ENCODE data around the gene NOL4L. TPM values are rescaled to one million over a fixed set of nuclear protein-coding genes. Genes with fewer than 3 reads are reported as not detected.
A peak's percentile ranks its signal among the peaks of the same experiment; 100 is the strongest.

NOL4L gene
- total RNA-seq, 2 donors from 2014 or later: 60.9 to 62.9 TPM

GRCh38 chr20:32446301-32447100 is 138.6 kb downstream of the NOL4L start:
- H3K4me1 Mint-ChIP-seq: peaks cover 32% of the 10 kb centered on the region
- H3K36me3 Mint-ChIP-seq (ENCODE audit: low read depth): peaks cover 3% of the 10 kb centered on the region
- no peaks in the 10 kb centered on the region for H3K27me3 Mint-ChIP-seq
- ATAC-seq (no peak), DNase-seq (no peak)
- H3K4me3 Mint-ChIP-seq: no peak overlapping the region
- H3K27ac Mint-ChIP-seq: peak overlapping the region; percentile 68
- no peaks in the 10 kb centered on the region for H3K9me3 ChIP-seq (ENCODE audit: control insufficient read depth, low read length, poor library complexity, severe bottlenecking)

- ATAC-seq: peak; percentile 68
- DNase-seq: no peak
- Mint-ChIP-seq H3K4me3 (peak overlapping the region; percentile 66), H3K27ac (peak overlapping the region; percentile 93), H3K27me3 (no peaks in the 10 kb centered on the region), H3K4me1 (peaks cover 33% of the 10 kb centered on the region), H3K36me3 (ENCODE audit: low read depth) (peaks cover 3% of the 10 kb centered on the region)
- no peaks in the 10 kb centered on the region for H3K9me3 ChIP-seq (ENCODE audit: control insufficient read depth, low read length, poor library complexity, severe bottlenecking)
Measured at GRCh38 chr20:32445539-32446273, 139.4 kb downstream of the NOL4L start.

DNA sequence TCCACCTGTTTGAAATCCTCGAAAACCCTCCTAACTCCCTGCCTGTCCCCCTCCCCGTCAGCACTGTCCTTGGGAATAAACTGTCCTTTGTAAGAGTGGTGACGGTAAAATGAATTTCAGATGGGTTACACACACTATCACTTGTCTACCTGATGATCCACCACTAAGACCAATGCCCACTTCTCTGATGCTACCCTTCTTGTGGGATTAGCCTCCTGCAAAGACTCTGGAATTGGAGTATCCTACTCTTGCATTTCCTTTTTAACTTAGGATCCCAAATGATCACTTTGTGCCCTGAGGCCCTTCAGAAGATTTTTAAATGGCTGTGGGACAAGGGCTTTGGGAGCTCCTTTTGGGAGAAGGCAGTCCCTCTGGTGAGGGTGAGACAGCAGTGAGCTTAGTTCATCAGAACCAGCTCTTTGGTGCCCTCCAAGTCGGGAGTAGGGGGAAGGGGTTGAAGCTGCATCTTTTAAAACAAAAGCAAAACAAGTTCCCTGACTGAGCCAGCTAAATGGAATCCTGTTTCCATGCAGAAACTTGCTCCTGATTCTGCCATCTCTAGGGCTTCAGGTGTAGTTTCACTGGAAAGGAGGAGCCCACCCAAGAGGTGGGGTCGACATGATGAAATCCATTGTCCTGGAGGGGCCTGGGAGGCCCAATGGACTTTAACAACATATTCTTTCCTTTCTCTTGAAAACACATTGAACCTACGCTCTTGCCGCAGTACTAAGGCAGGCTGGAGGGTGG is 140.5 kb downstream of the NOL4L start:
- Mint-ChIP-seq H3K27ac (peak overlapping the region; percentile 93), H3K4me3 (no peak overlapping the region), H3K36me3 (ENCODE audit: low read depth) (peaks cover 3% of the 10 kb centered on the region), H3K27me3 (no peaks in the 10 kb centered on the region), H3K4me1 (peaks cover 32% of the 10 kb centered on the region)
- no peak for DNase-seq
- ATAC-seq: no peak
- no peaks in the 10 kb centered on the region for H3K9me3 ChIP-seq (ENCODE audit: control insufficient read depth, low read length, poor library complexity, severe bottlenecking)

GRCh38 chr20:32443386-32443974 is 141.7 kb downstream of the NOL4L start:
- Mint-ChIP-seq H3K4me3 (no peak overlapping the region), H3K27me3 (no peaks in the 10 kb centered on the region), H3K27ac (peak overlapping the region; percentile 93), H3K36me3 (ENCODE audit: low read depth) (peaks cover 5% of the 10 kb centered on the region), H3K4me1 (peaks cover 33% of the 10 kb centered on the region)
- DNase-seq: no peak
- peak; percentile 26 for ATAC-seq
- no peaks in the 10 kb centered on the region for H3K9me3 ChIP-seq (ENCODE audit: control insufficient read depth, low read length, poor library complexity, severe bottlenecking)

DNA sequence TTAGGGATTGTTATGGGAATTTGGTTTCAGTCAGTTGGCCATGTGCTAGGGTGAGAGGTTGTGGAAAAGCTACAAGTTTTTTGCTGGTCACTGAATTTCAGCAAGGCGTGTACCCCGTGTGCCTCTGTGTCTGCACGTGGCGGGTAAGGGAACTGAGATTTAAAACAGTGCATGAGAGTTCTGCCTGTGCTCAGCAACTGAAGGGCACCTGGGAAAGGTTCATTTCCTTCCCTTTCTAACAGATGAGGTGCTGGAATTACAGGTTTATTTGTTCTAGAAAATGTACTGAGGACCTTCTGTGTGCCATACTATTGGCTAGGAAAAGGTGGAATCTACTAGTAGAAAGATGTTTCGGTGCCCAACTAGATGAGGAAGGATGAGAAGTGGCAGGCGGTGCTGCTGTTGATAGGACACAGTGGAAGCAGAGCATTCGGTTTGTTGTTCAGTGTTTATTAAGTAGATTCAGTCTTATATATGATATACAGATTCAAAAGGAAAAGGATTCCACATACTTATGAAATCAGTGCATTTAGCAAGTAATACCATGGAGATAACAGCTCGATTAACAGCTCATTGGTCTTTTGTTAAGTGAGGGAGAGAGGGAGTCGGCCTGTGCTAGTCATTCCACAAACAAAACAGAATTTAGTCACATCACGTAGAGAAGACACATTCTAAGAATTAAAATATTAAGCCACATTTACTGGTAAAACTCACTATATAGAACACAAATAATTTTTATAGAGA is 142.3 kb downstream of the NOL4L start:
- Mint-ChIP-seq H3K4me1 (peaks cover 33% of the 10 kb centered on the region), H3K27ac (peak overlapping the region; percentile 93), H3K36me3 (ENCODE audit: low read depth) (peaks cover 7% of the 10 kb centered on the region), H3K27me3 (no peaks in the 10 kb centered on the region), H3K4me3 (no peak overlapping the region)
- no peak for DNase-seq
- no peak for ATAC-seq
- no peaks in the 10 kb centered on the region for H3K9me3 ChIP-seq (ENCODE audit: control insufficient read depth, low read length, poor library complexity, severe bottlenecking)

DNA sequence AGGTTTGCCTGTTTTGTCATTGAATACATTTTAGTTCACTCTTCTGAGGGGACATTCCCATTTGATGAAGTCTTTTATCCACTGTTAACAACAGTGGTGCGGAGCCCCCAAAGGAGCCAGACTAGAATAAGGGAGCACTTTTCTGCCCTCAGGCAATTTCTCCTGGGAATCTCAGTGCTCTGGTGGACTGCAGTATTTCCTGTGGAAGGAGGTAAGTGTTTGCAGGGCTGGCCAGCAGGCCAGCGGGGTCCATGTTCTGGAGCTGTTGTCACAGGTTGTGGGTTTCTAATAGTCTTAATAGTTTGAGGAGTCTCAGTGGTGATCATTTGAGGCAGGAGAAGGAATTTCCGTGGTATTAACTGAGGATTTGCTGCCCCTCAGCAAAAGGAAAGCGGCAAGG is 143.5 kb downstream of the NOL4L start:
- Mint-ChIP-seq H3K27ac (peak overlapping the region; percentile 37), H3K4me3 (no peak overlapping the region), H3K4me1 (peaks cover 32% of the 10 kb centered on the region), H3K27me3 (no peaks in the 10 kb centered on the region), H3K36me3 (ENCODE audit: low read depth) (peaks cover 7% of the 10 kb centered on the region)
- DNase-seq (no peak), ATAC-seq (no peak)
- no peaks in the 10 kb centered on the region for H3K9me3 ChIP-seq (ENCODE audit: control insufficient read depth, low read length, poor library complexity, severe bottlenecking)

- H3K9me3 ChIP-seq (ENCODE audit: control insufficient read depth, low read length, poor library complexity, severe bottlenecking): no peaks in the 10 kb centered on the region
- DNase-seq: no peak
- Mint-ChIP-seq H3K4me1 (peaks cover 30% of the 10 kb centered on the region), H3K27me3 (no peaks in the 10 kb centered on the region), H3K36me3 (ENCODE audit: low read depth) (peaks cover 7% of the 10 kb centered on the region), H3K4me3 (no peak overlapping the region), H3K27ac (peak overlapping the region; percentile 75)
- ATAC-seq: no peak
Measured at GRCh38 chr20:32440758-32441078, 144.4 kb downstream of the NOL4L start.

DNA sequence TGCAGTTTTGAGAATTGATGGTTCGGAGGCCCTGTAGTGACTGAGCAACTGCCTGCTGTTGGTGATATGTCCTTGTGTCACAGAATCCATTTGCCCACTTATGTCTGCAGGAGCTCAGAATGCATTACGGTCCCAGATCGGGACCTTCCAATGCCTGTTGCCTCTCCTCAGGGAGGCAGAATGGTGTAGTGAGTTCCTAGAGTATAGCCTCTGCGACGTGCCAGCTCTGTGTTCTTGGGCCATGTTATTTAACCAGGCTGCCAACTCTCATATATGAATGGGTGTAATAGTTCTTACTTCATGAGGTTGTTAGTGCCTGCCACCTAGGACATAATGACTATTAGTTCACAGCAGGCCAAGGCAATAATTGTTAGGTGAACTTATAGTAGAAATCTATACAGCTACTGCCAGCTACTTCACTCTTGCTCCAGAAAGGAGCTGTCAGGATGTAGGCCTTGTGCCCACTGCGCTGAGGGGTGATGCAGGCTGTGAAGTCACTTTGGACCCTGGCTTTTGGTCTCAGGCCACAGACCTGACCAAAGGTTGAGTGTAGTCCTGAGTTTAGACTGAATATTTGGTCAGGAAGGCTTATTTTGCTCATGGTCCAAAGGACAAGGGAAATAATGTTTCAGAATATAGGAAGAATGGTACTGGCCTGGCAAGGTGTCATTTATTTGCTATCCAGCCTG is 144.9 kb downstream of the NOL4L start:
- Mint-ChIP-seq H3K27me3 (no peaks in the 10 kb centered on the region), H3K4me1 (peaks cover 25% of the 10 kb centered on the region), H3K36me3 (ENCODE audit: low read depth) (peaks cover 5% of the 10 kb centered on the region), H3K4me3 (no peak overlapping the region), H3K27ac (peak overlapping the region; percentile 75)
- no peaks in the 10 kb centered on the region for H3K9me3 ChIP-seq (ENCODE audit: control insufficient read depth, low read length, poor library complexity, severe bottlenecking)
- ATAC-seq: no peak
- peak in 1 of 3 donors; percentile 3 for DNase-seq

GRCh38 chr20:32439132-32439829 is 145.9 kb downstream of the NOL4L start:
- H3K9me3 ChIP-seq (ENCODE audit: control insufficient read depth, low read length, poor library complexity, severe bottlenecking): no peaks in the 10 kb centered on the region
- DNase-seq (peak in 1 of 3 donors; percentile 1), ATAC-seq (peak; percentile 17)
- H3K27me3 Mint-ChIP-seq: no peaks in the 10 kb centered on the region
- no peak overlapping the region for H3K4me3 Mint-ChIP-seq
- H3K27ac Mint-ChIP-seq: no peak overlapping the region
- H3K36me3 Mint-ChIP-seq (ENCODE audit: low read depth): peaks cover 5% of the 10 kb centered on the region
- H3K4me1 Mint-ChIP-seq: peaks cover 23% of the 10 kb centered on the region

DNA sequence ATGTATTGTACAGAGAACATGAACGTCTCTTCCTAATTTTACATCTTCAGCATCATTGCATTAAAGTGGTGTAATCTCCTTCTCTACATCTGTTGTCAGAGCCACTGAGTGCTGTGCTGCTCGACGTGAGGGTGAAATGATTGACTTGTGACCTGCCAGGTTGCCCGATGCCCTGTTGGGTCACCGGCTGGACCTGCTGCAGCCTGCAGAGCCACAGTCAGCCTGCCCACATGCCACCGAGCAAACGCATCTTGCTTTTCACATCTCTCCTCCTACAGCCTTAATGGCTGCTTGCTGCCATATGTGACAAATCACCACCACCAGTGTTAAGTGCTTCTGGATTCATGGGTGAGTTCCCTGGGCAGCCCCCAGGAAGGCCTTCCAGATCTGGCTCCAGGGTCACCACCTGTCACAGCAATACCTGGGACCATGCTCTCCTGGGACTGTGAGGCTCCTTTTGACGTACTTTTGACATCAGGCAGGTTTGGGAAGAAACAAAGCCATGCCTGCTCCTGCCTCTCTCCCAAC is 146.7 kb downstream of the NOL4L start:
- Mint-ChIP-seq H3K4me1 (peaks cover 19% of the 10 kb centered on the region), H3K36me3 (ENCODE audit: low read depth) (peaks cover 5% of the 10 kb centered on the region), H3K27ac (peak overlapping the region; percentile 61), H3K27me3 (no peaks in the 10 kb centered on the region), H3K4me3 (no peak overlapping the region)
- peak in 1 of 3 donors; percentile 5 for DNase-seq
- no peak for ATAC-seq
- no peaks in the 10 kb centered on the region for H3K9me3 ChIP-seq (ENCODE audit: control insufficient read depth, low read length, poor library complexity, severe bottlenecking)

DNA sequence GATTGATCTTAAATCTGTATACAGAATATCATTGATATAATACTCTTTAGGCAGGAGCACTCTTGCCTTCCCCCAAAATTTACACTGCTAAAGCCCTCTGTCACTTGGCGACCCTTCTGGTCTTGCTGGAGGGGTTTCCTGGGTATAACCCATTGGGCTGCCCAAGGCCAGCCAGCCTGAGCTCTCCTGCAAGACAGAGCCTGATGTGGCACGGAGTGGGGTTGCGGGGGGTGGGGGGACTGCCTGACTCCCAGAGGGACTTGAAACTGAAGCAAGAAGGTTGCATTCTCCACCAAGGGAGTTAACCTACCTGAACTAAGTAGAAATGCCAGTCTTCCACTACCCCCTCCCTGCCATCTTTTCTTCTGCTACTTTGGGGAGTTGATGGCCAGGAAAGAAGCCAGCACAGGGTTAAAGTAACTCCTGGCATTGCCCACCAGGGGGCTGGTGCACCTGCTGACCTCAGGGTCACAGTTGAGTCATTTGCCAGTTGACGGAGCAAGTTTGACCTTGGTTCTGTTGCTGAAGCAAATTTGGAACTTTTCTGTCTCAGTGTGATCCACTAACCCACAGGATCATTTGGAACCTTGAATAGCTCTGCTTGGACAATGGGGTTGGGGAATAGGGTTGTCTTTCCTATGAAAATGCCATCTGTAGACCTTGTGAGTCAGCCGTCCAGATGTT is 147.6 kb downstream of the NOL4L start:
- H3K4me1 Mint-ChIP-seq: peaks cover 17% of the 10 kb centered on the region
- H3K27ac Mint-ChIP-seq: peak overlapping the region; percentile 37
- H3K36me3 Mint-ChIP-seq (ENCODE audit: low read depth): peaks cover 10% of the 10 kb centered on the region
- no peaks in the 10 kb centered on the region for H3K9me3 ChIP-seq (ENCODE audit: control insufficient read depth, low read length, poor library complexity, severe bottlenecking)
- DNase-seq (no peak), ATAC-seq (no peak)
- no peaks in the 10 kb centered on the region for H3K27me3 Mint-ChIP-seq
- H3K4me3 Mint-ChIP-seq: no peak overlapping the region

All from T-helper 17 cell (primary cell).